ENCODE data around the gene C20orf96. TPM values are rescaled to one million over a fixed set of nuclear protein-coding genes. Genes with fewer than 3 reads are reported as not detected.
A peak's percentile ranks its signal among the peaks of the same experiment; 100 is the strongest.

The C20orf96 gene
- total RNA-seq, 1 donor: 2.2 TPM

- H3K27me3 ChIP-seq (ENCODE audit: insufficient read depth, low read length): no peaks in the 10 kb centered on the region
- peak within 1 kb of the TSS; percentile 86 for H2AFZ ChIP-seq (ENCODE audit: low read length)
- H4K20me1 ChIP-seq (ENCODE audit: insufficient read depth, low read length): peaks cover 34% of the 10 kb centered on the region
- no peak for TF ChIP-seq CTCF (IDR thresholded peaks at IDR 0.05; ENCODE audit: extremely low read depth, low read depth, low read length)
- H3K79me2 ChIP-seq (ENCODE audit: insufficient read depth, low read length): peaks cover 46% of the 10 kb centered on the region
- H3K36me3 ChIP-seq (ENCODE audit: insufficient read depth, low read length): no peaks in the 10 kb centered on the region
- peak within 1 kb of the TSS; percentile 86 for H3K27ac ChIP-seq (ENCODE audit: low read depth, low read length)
- H3K4me3 ChIP-seq (ENCODE audit: insufficient read depth, low read length): peak within 1 kb of the TSS; percentile 99
- peak; percentile 98 for DNase-seq (ENCODE audit: insufficient read length, low spot score, missing footprints)
- peaks cover 21% of the 10 kb centered on the region for H3K4me1 ChIP-seq (ENCODE audit: insufficient read depth, low read length)
- H3K9me3 ChIP-seq (ENCODE audit: low read depth, low read length): no peaks in the 10 kb centered on the region
- H3K4me2 ChIP-seq (ENCODE audit: insufficient read depth, low read length): peak within 1 kb of the TSS; percentile 95
Measured at GRCh38 chr20:297098-297924, 6.8 kb upstream of the C20orf96 start, which contains the start of gene ZCCHC3. ZCCHC3 (plus strand) TSS chr20:297570; CDS start chr20:297587, 17 bp downstream.

- DNase-seq (ENCODE audit: insufficient read length, low spot score, missing footprints): no peak
- Histone ChIP-seq H3K27me3 (ENCODE audit: insufficient read depth, low read length) (no peaks in the 10 kb centered on the region), H3K36me3 (ENCODE audit: insufficient read depth, low read length) (no peaks in the 10 kb centered on the region), H3K9me3 (ENCODE audit: low read depth, low read length) (no peaks in the 10 kb centered on the region), H3K79me2 (ENCODE audit: insufficient read depth, low read length) (peaks cover 39% of the 10 kb centered on the region), H3K4me2 (ENCODE audit: insufficient read depth, low read length) (no peak overlapping the region), H4K20me1 (ENCODE audit: insufficient read depth, low read length) (peaks cover 25% of the 10 kb centered on the region), H3K27ac (ENCODE audit: low read depth, low read length) (no peak overlapping the region), H3K4me1 (ENCODE audit: insufficient read depth, low read length) (peaks cover 32% of the 10 kb centered on the region), H3K4me3 (ENCODE audit: insufficient read depth, low read length) (no peak overlapping the region), H2AFZ (ENCODE audit: low read length) (no peak overlapping the region)
- TF ChIP-seq CTCF (IDR thresholded peaks at IDR 0.05; ENCODE audit: extremely low read depth, low read depth, low read length): no peak
Measured at GRCh38 chr20:295804-296203, 5.3 kb upstream of the C20orf96 start.

DNA sequence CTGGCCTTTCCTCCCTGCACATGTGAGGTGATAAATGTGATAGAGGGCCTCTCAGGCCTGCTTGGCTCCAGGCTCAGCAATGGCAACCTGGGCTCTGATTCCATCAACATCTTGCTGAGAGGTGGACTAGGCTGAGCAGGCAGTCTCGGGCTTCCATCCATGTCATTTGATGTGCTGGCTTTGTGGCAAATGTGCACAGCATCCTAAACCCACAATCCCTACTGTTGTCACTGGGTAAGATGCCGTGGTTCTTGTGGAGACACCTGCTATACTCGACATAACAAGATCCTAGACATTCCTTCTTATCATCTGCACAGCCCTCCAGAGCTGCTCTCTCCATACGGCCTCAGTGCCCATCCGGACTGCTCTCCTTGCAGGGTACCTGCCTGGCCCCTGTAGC is 4.1 kb upstream of the C20orf96 start:
- H3K27me3 ChIP-seq (ENCODE audit: insufficient read depth, low read length): no peaks in the 10 kb centered on the region
- H2AFZ ChIP-seq (ENCODE audit: low read length): no peak overlapping the region
- no peak overlapping the region for H3K4me3 ChIP-seq (ENCODE audit: insufficient read depth, low read length)
- H3K4me1 ChIP-seq (ENCODE audit: insufficient read depth, low read length): peaks cover 32% of the 10 kb centered on the region
- no peak overlapping the region for H3K27ac ChIP-seq (ENCODE audit: low read depth, low read length)
- peaks cover 13% of the 10 kb centered on the region for H4K20me1 ChIP-seq (ENCODE audit: insufficient read depth, low read length)
- no peak for TF ChIP-seq CTCF (IDR thresholded peaks at IDR 0.05; ENCODE audit: extremely low read depth, low read depth, low read length)
- H3K9me3 ChIP-seq (ENCODE audit: low read depth, low read length): no peaks in the 10 kb centered on the region
- H3K36me3 ChIP-seq (ENCODE audit: insufficient read depth, low read length): no peaks in the 10 kb centered on the region
- no peak overlapping the region for H3K4me2 ChIP-seq (ENCODE audit: insufficient read depth, low read length)
- peaks cover 27% of the 10 kb centered on the region for H3K79me2 ChIP-seq (ENCODE audit: insufficient read depth, low read length)
- DNase-seq (ENCODE audit: insufficient read length, low spot score, missing footprints): no peak

DNA sequence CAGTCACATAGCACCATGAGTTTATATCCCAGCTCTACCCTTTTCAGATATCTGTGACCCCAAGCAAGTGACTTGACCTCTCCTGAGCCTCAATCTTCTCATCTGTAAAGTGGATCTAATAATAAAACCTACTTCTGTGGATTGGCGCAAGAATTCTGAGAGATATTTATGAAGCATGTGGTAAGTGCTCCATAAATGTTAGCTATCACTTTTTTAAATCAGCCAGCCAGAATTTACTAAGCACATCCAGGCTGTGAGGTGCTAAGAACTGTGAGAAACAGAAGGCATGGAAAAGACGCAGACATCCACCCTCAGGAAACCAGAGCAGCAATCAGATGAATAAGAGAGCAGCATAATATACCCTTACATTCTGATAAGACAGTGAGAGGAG is 862 bp downstream of the C20orf96 start:
- TF ChIP-seq CTCF (IDR thresholded peaks at IDR 0.05; ENCODE audit: extremely low read depth, low read depth, low read length): no peak
- Histone ChIP-seq H3K4me3 (ENCODE audit: insufficient read depth, low read length) (peak overlapping the region; percentile 87), H3K79me2 (ENCODE audit: insufficient read depth, low read length) (no peaks in the 10 kb centered on the region), H3K4me2 (ENCODE audit: insufficient read depth, low read length) (peak overlapping the region; percentile 97), H3K27me3 (ENCODE audit: insufficient read depth, low read length) (no peaks in the 10 kb centered on the region), H3K4me1 (ENCODE audit: insufficient read depth, low read length) (peaks cover 22% of the 10 kb centered on the region), H4K20me1 (ENCODE audit: insufficient read depth, low read length) (no peaks in the 10 kb centered on the region), H3K36me3 (ENCODE audit: insufficient read depth, low read length) (no peaks in the 10 kb centered on the region), H3K9me3 (ENCODE audit: low read depth, low read length) (no peaks in the 10 kb centered on the region), H3K27ac (ENCODE audit: low read depth, low read length) (peak overlapping the region; percentile 88), H2AFZ (ENCODE audit: low read length) (peak overlapping the region; percentile 98)
- DNase-seq (ENCODE audit: insufficient read length, low spot score, missing footprints): no peak

Measured in osteoblast (primary cell).